ENCODE measurements around the gene CDK13.
"Not testable (repeated sequence)": the region's sequence is repeated elsewhere in the genome, so short reads cannot be mapped to it uniquely, and the experiment has no call there.

CDK13 gene

GRCh38 chr7:39911167-39911566 is 38.9 kb upstream of the CDK13 start:
- DNase-seq (ENCODE audit: extremely low read depth, low read depth): no peak
- no peak for TF ChIP-seq CTCF (IDR thresholded peaks at IDR 0.05; ENCODE audit: low read depth, low read length, missing control alignments)
- no peak overlapping the region for H3K4me3 ChIP-seq (replicated peaks; ENCODE audit: low read depth, low read length)

DNA sequence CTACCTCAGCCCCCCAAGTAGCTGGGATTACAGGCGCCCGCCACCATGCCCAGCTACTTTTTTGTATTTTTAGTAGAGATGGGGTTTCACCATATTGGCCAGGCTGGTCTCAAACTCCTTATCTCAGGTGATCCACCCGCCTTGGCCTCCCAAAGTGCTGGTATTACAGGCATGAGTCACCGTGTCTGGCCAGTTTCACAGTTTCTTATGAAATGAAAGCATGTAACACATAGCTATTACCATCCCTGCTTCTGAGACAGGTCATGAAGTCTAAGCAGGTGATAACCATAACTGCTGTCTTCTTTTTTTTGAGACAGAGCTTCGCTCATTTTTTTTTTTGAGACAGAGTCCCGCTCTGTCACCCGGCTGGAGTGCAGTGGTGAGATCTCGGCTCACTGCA is 34.2 kb upstream of the CDK13 start:
- not testable (repeated sequence) for DNase-seq (ENCODE audit: extremely low read depth, low read depth); H3K4me3 ChIP-seq (replicated peaks; ENCODE audit: low read depth, low read length)

- no peak for DNase-seq (ENCODE audit: extremely low read depth, low read depth)
- no peak for TF ChIP-seq CTCF (IDR thresholded peaks at IDR 0.05; ENCODE audit: low read depth, low read length, missing control alignments)
- no peak overlapping the region for H3K4me3 ChIP-seq (replicated peaks; ENCODE audit: low read depth, low read length)
These were observed 30.4 kb upstream of the CDK13 start for GRCh38 chr7:39919646-39920045.

DNA sequence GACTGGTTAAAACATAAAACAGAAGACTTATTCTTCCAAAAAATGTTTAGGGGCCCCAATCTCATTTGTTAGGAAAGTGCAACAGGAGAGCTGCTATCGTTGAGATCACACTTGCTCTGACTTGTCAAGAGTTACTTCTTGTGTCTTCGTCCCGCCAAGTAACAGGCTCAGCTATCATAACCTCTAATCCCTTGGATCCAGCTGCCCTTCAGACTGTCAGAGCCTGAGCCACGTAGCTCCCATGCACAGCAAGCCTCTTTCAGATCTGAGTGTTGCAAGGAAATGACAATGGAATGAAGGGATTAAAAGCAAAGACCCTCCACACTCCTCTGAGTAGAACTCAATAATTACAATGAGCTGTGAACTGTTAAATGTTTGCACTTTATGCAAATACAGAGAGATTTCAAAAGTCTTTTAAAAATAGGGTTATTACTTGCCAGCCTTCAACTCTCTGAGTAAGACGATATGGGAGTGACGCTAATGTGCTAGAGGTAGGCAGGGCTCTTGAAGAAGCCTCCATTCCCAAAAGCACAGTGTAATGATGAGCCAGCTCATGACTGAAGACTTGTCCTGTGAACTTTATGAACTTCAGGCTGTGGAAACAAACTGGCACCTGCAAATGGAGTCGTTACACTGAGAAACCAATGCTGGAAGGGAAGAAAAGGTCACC is 28.4 kb upstream of the CDK13 start:
- TF ChIP-seq CTCF (IDR thresholded peaks at IDR 0.05; ENCODE audit: low read depth, low read length, missing control alignments): no peak
- no peak for DNase-seq (ENCODE audit: extremely low read depth, low read depth)
- no peak overlapping the region for H3K4me3 ChIP-seq (replicated peaks; ENCODE audit: low read depth, low read length)

GRCh38 chr7:39922580-39922979 is 27.5 kb upstream of the CDK13 start:
- TF ChIP-seq CTCF (IDR thresholded peaks at IDR 0.05; ENCODE audit: low read depth, low read length, missing control alignments): no peak
- H3K4me3 ChIP-seq (replicated peaks; ENCODE audit: low read depth, low read length): no peak overlapping the region
- DNase-seq (ENCODE audit: extremely low read depth, low read depth): no peak

GRCh38 chr7:39923091-39923490 is 27.0 kb upstream of the CDK13 start:
- no peak for DNase-seq (ENCODE audit: extremely low read depth, low read depth)
- H3K4me3 ChIP-seq (replicated peaks; ENCODE audit: low read depth, low read length): no peak overlapping the region
- TF ChIP-seq CTCF (IDR thresholded peaks at IDR 0.05; ENCODE audit: low read depth, low read length, missing control alignments): no peak

DNA sequence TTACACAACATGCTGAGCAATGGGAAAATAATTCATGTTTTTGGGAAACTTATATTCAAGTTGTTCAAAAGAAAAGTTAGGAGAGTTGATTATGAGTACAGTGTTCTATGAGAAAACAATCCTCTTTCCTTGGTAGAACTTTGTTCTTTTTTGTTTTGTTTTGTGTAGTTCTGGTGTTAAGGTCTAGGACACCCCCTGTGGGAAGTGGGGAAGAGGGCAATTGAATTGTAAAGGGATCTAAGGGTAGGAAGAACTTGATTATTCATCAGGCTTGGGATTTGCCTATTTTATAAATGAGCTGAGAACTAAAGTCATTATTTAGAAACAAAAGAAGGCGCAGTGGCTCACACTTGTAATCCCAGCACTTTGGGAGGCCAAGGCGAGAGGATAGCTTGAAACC is 25.9 kb upstream of the CDK13 start:
- no peak overlapping the region for H3K4me3 ChIP-seq (replicated peaks; ENCODE audit: low read depth, low read length)
- DNase-seq (ENCODE audit: extremely low read depth, low read depth): no peak
- TF ChIP-seq CTCF (IDR thresholded peaks at IDR 0.05; ENCODE audit: low read depth, low read length, missing control alignments): no peak

All from HFF-Myc (cell line).